HCT116 (cell line): ENCODE data around the gene TMEM132C. TPM values are rescaled to one million over a fixed set of nuclear protein-coding genes. Genes with fewer than 3 reads are reported as not detected.

Source experiments
- ATAC-seq: fragments of 200-7000 bp; cut with Tn5 transposase; 2 replicates; pipeline ENCODE4 v1.9.1; 2020; ENCODE audit warnings: mild to moderate bottlenecking, moderate library complexity
- BruUV-seq: library from RNA; stranded (reverse); fragments of 400-500 nt; replicated peaks from 2 replicates; lab custom pipeline; 2021; lab: Mats Ljungman, UMichigan
- CTCF ChIA-PET: fragments of 300-600 bp; sonication (Branson Sonifier 250); formaldehyde crosslinking; loops from one replicate; lab custom pipeline; 2021; ENCODE audit warnings: antibody characterized with exemption; lab: Charles Lee
- POLR2A ChIA-PET: fragments of 300-600, 350-600 bp; sonication (Branson Sonifier 250); formaldehyde crosslinking; loops from one replicate; lab custom pipeline; 2021; ENCODE audit warnings: antibody characterized with exemption; lab: Charles Lee
- RAD21 ChIA-PET, 2 experiments: fragments of 300-600 bp; sonication (Branson Sonifier 250); formaldehyde crosslinking; loops; one replicate each; lab custom pipeline; 2023; ENCODE audit warnings: low total read pairs in 2 of 2; ENCODE audit not compliant: uncharacterized antibody in 2 of 2, unreplicated experiment in 2 of 2, low non-redundant PET in 1 of 2; lab: Charles Lee
- DNase-seq: peaks from one replicate; pipeline ENCODE4 v3.0.0-alpha.2; 2010; ENCODE audit warnings: low read depth, low spot score
- H2AFZ ChIP-seq: fragments of 200-600 bp; shearing (Covaris generic), sonication (generic); 2 replicates; pipeline ENCODE4 v1.6.1; 2017; ENCODE audit warnings: low read depth, mixed run types, mixed read lengths, antibody characterized with exemption, low read length; ENCODE audit not compliant: poor library complexity, severe bottlenecking
- H3K27ac ChIP-seq: 2 replicates; pipeline ENCODE4 v1.5.1; 2012; ENCODE audit warnings: low read depth, low read length
- H3K27me3 ChIP-seq: fragments of 200-600 bp; sonication (generic); 2 replicates; pipeline ENCODE4 v1.6.1; 2016; ENCODE audit warnings: mixed run types, low read length, mixed read lengths; ENCODE audit not compliant: insufficient read depth
- H3K36me3 ChIP-seq, 2 experiments: fragments of 200-500 bp in 1 of 2; fragments of 200-600 bp in 1 of 2; sonication (Bioruptor generic) in 1 of 2; sonication (generic) in 1 of 2; 2 replicates each; pipeline versions ENCODE4 v1.5.1 to v1.6.1; 2014 to 2016; ENCODE audit warnings: low read length in 2 of 2, inconsistent platforms in 1 of 2, mixed read lengths in 1 of 2, mixed run types in 1 of 2; ENCODE audit not compliant: insufficient read depth in 2 of 2, control insufficient read depth in 1 of 2
- H3K4me1 ChIP-seq, 2 experiments: fragments of 200-600 bp in 1 of 2; sonication (generic) in 1 of 2; 2 replicates each; pipeline versions ENCODE4 v1.5.1 to v1.6.1; 2012 to 2017; ENCODE audit warnings: low read length in 2 of 2, inconsistent platforms in 1 of 2, mild to moderate bottlenecking in 1 of 2, mixed read lengths in 1 of 2, mixed run types in 1 of 2, moderate library complexity in 1 of 2; ENCODE audit not compliant: insufficient read depth in 2 of 2, control insufficient read depth in 1 of 2
- H3K4me2 ChIP-seq: fragments of 200-600 bp; sonication (generic); 2 replicates; pipeline ENCODE4 v1.6.1; 2017; ENCODE audit warnings: mixed run types, low read length, mixed read lengths
- H3K4me3 ChIP-seq, 2 experiments: fragments of 200-600 bp in 1 of 2; sonication (generic) in 1 of 2; replicated peaks in 1 of 2; 2 replicates each; pipeline ENCODE4 v1.5.1; 2011 to 2016; ENCODE audit warnings: low read length in 2 of 2, control low read depth in 1 of 2, low read depth in 1 of 2, mild to moderate bottlenecking in 1 of 2, mixed read lengths in 1 of 2, mixed run types in 1 of 2
- H3K79me2 ChIP-seq: fragments of 200-600 bp; sonication (generic); 2 replicates; pipeline ENCODE4 v1.6.1; 2017; ENCODE audit warnings: mild to moderate bottlenecking, mixed run types, low read length, moderate library complexity, mixed read lengths; ENCODE audit not compliant: insufficient read depth
- H3K9ac ChIP-seq: fragments of 200-600 bp; sonication (generic); 2 replicates; pipeline ENCODE4 v1.6.1; 2016; ENCODE audit warnings: low read length, mixed read lengths
- H3K9me2 ChIP-seq: fragments of 200-600 bp; sonication (generic), shearing (Covaris generic); 2 replicates; pipeline ENCODE4 v1.6.1; 2017; ENCODE audit warnings: mixed run types, mild to moderate bottlenecking, moderate library complexity; ENCODE audit not compliant: insufficient read depth
- H3K9me3 ChIP-seq, 2 experiments: fragments of 200-500 bp in 1 of 2; fragments of 200-600 bp in 1 of 2; sonication (Bioruptor generic) in 1 of 2; sonication (generic) in 1 of 2; 2 replicates each; pipeline ENCODE4 v1.6.1; 2014 to 2017; ENCODE audit warnings: low read length in 2 of 2, mixed read lengths in 2 of 2, inconsistent platforms in 1 of 2, low read depth in 1 of 2, mild to moderate bottlenecking in 1 of 2, mixed run types in 1 of 2, moderate library complexity in 1 of 2; ENCODE audit not compliant: control insufficient read depth in 1 of 2, insufficient read depth in 1 of 2
- H4K20me1 ChIP-seq: fragments of 200-600 bp; sonication (generic), shearing (Covaris generic); 2 replicates; pipeline ENCODE4 v1.6.1; 2017; ENCODE audit warnings: mixed run types, mild to moderate bottlenecking, moderate library complexity; ENCODE audit not compliant: insufficient read depth
- ATF3 ChIP-seq: IDR thresholded peaks from 2 replicates; pipeline ENCODE4 v1.6.1; 2012
- CBX3 ChIP-seq: IDR thresholded peaks from 2 replicates; pipeline ENCODE4 v1.6.1; 2012; ENCODE audit warnings: low read depth
- CEBPB ChIP-seq: IDR thresholded peaks from 2 replicates; pipeline ENCODE4 v1.6.1; 2012; ENCODE audit warnings: low read depth
- CTCF ChIP-seq, 3 experiments: fragments of 200-600 bp in 1 of 3; sonication (generic) in 1 of 3; IDR thresholded peaks in 2 of 3; conservative IDR thresholded peaks in 1 of 3; 2 replicates each; pipeline ENCODE4 v1.5.1; 2012 to 2017; ENCODE audit warnings: low read depth in 2 of 3, low read length in 2 of 3, antibody characterized with exemption in 1 of 3, borderline replicate concordance in 1 of 3, control low read depth in 1 of 3, mild to moderate bottlenecking in 1 of 3, mixed read lengths in 1 of 3, mixed run types in 1 of 3, moderate library complexity in 1 of 3; ENCODE audit not compliant: insufficient read depth in 1 of 3
- EZH2 ChIP-seq: fragments of 200-600 bp; sonication (generic); IDR thresholded peaks from 2 replicates; pipeline ENCODE4 v1.6.1; 2017; ENCODE audit warnings: antibody characterized with exemption, mixed run types
- EZH2phosphoT487 ChIP-seq: fragments of 200-600 bp; IDR thresholded peaks from 2 replicates; pipeline ENCODE4 v1.6.1; 2018; ENCODE audit warnings: antibody characterized with exemption, borderline replicate concordance
- FOSL1 ChIP-seq: IDR thresholded peaks from 2 replicates; pipeline ENCODE4 v1.6.1; 2012; ENCODE audit warnings: low read depth
- JUND ChIP-seq: IDR thresholded peaks from 2 replicates; pipeline ENCODE4 v1.6.1; 2012
- MAX ChIP-seq: IDR thresholded peaks from 2 replicates; pipeline ENCODE4 v1.6.1; 2012
- RAD21 ChIP-seq: IDR thresholded peaks from 2 replicates; pipeline ENCODE4 v1.6.1; 2012; ENCODE audit warnings: low read depth, mild to moderate bottlenecking
- REST ChIP-seq: IDR thresholded peaks from 2 replicates; pipeline ENCODE4 v1.6.1; 2012; ENCODE audit warnings: low read depth
- SP1 ChIP-seq: IDR thresholded peaks from 2 replicates; pipeline ENCODE4 v1.6.1; 2012; ENCODE audit warnings: low read depth
- SRF ChIP-seq: IDR thresholded peaks from 2 replicates; pipeline ENCODE4 v1.6.1; 2012; ENCODE audit warnings: low read depth
- YY1 ChIP-seq: IDR thresholded peaks from 2 replicates; pipeline ENCODE4 v1.6.1; 2011; ENCODE audit warnings: low read length, low read depth, moderate library complexity, mild to moderate bottlenecking; ENCODE audit not compliant: insufficient replicate concordance; ENCODE audit errors: extremely low read depth
- ZBTB33 ChIP-seq: IDR thresholded peaks from 2 replicates; pipeline ENCODE4 v1.6.1; 2011; ENCODE audit warnings: mild to moderate bottlenecking, low read length, moderate library complexity; ENCODE audit not compliant: insufficient replicate concordance; ENCODE audit errors: extremely low read depth
- ZFX ChIP-seq: fragments of 450-650 bp; IDR thresholded peaks from 2 replicates; pipeline ENCODE4 v1.6.1; 2017
- intact Hi-C: fragments of 100-400 bp; cut with micrococcal nuclease; formaldehyde crosslinking; loops from 2 replicates; pipeline ENCODE4 v1.10.0; 2022
- total RNA-seq: library from RNA; stranded (reverse); gene quantifications from one replicate; pipeline ENCODE4 v1.2.1, GENCODE V29; 2021; ENCODE audit not compliant: unreplicated experiment

The TMEM132C gene
- total RNA-seq, 1 experiment from 2014 or later = not detected

GRCh38 chr12:128513331-128513730 is 246.4 kb downstream of the TMEM132C start:
- no peaks in the 10 kb centered on the region for H3K27me3 ChIP-seq
- CTCF ChIA-PET = no interaction called here
- no TSS peak for BruUV-seq

More at GRCh38 chr12:128513331-128513730, 246.4 kb downstream of the TMEM132C start:
- no peak for TF ChIP-seq FOSL1
- TF ChIP-seq YY1 = no peak
- no peak for TF ChIP-seq CEBPB
- TF ChIP-seq ZBTB33 = no peak
- no peak for TF ChIP-seq CTCF (IDR thresholded peaks at IDR 0.05 in 2 of 3, conservative IDR thresholded peaks at IDR 0.05 in 1 of 3; ENCODE audit: borderline replicate concordance in 1 of 3, insufficient read depth in 1 of 3, low read depth in 2 of 3, low read length in 2 of 3)
- TF ChIP-seq CBX3 = no peak
- no peak for TF ChIP-seq MAX
- TF ChIP-seq RAD21 = no peak
- no peak for TF ChIP-seq SP1
- TF ChIP-seq EZH2phosphoT487 = no peak
- no peak for TF ChIP-seq EZH2
- no peak for TF ChIP-seq ATF3
- no peak for TF ChIP-seq JUND
- no peak for TF ChIP-seq SRF
- no peak for TF ChIP-seq REST
- no peak for TF ChIP-seq ZFX
- Histone ChIP-seq H3K4me2 (no peak overlapping the region), H3K9me2 (no peaks in the 10 kb centered on the region), H3K9ac (no peak overlapping the region), H3K4me3 (no peak overlapping the region), H3K4me1 (no peaks in the 10 kb centered on the region), H3K36me3 (no peaks in the 10 kb centered on the region), H3K27ac (no peak overlapping the region), H2AFZ (no peak overlapping the region), H3K9me3 (peaks cover 3 to 19% of the 10 kb centered on the region in 2 experiments; a peak in 2 of 4 replicates), H4K20me1 (no peaks in the 10 kb centered on the region), H3K79me2 (no peaks in the 10 kb centered on the region)
- ATAC-seq (no peak), DNase-seq (no peak)
- RAD21 ChIA-PET = no interaction called here
- intact Hi-C loops = no loop called here
- POLR2A ChIA-PET = no interaction called here
